Fibroblast of lung (primary cell): ENCODE results near the gene CYP4F22. TPM values are rescaled to one million over a fixed set of nuclear protein-coding genes. Genes with fewer than 3 reads are reported as not detected.

Experiments used
- DNase-seq, 2 donors: peaks; one replicate each; pipeline versions ENCODE4 v3.0.0 to v3.0.0-alpha.2; 2010; ENCODE audit warnings: low read depth in 2 of 2
- H2AFZ ChIP-seq: 2 replicates; pipeline ENCODE4 v1.5.1; 2012; ENCODE audit warnings: low read length, control low read depth, inconsistent platforms
- H3K27ac ChIP-seq: 2 replicates; pipeline ENCODE4 v1.5.1; 2011; ENCODE audit warnings: low read length, control low read depth; ENCODE audit not compliant: insufficient read depth
- H3K27me3 ChIP-seq: 2 replicates; pipeline ENCODE4 v1.5.1; 2011; ENCODE audit warnings: mild to moderate bottlenecking, low read length; ENCODE audit not compliant: control insufficient read depth, insufficient read depth
- H3K36me3 ChIP-seq: 2 replicates; pipeline ENCODE4 v1.5.1; 2011; ENCODE audit warnings: low read length; ENCODE audit not compliant: control insufficient read depth, insufficient read depth
- H3K4me1 ChIP-seq: 2 replicates; pipeline ENCODE4 v1.5.1; 2011; ENCODE audit warnings: low read length; ENCODE audit not compliant: control insufficient read depth, insufficient read depth; ENCODE audit errors: extremely low read depth
- H3K4me2 ChIP-seq: 2 replicates; pipeline ENCODE4 v1.5.1; 2011; ENCODE audit warnings: low read length, control low read depth; ENCODE audit not compliant: insufficient read depth; ENCODE audit errors: extremely low read depth
- H3K4me3 ChIP-seq, 4 experiments: fragments of 200-600 bp in 1 of 4; sonication (generic) in 1 of 4; replicated peaks in 1 of 4; 2 replicates each; pipeline ENCODE4 v1.5.1; 2011 to 2016; ENCODE audit warnings: low read length in 4 of 4, low read depth in 3 of 4, mild to moderate bottlenecking in 3 of 4, control low read depth in 2 of 4, inconsistent platforms in 1 of 4, mixed read lengths in 1 of 4; ENCODE audit not compliant: insufficient read depth in 1 of 4; ENCODE audit errors: control extremely low read depth in 1 of 4
- H3K79me2 ChIP-seq: 2 replicates; pipeline ENCODE4 v1.5.1; 2012; ENCODE audit warnings: mild to moderate bottlenecking, low read length, inconsistent platforms; ENCODE audit not compliant: control insufficient read depth, insufficient read depth
- H3K9ac ChIP-seq: 2 replicates; pipeline ENCODE4 v1.5.1; 2011; ENCODE audit warnings: mild to moderate bottlenecking, low read length, control low read depth; ENCODE audit not compliant: insufficient read depth
- H3K9me3 ChIP-seq: 2 replicates; pipeline ENCODE4 v1.5.1; 2012; ENCODE audit warnings: low read depth, low read length; ENCODE audit not compliant: control insufficient read depth, insufficient read depth
- H4K20me1 ChIP-seq: 2 replicates; pipeline ENCODE4 v1.5.1; 2011; ENCODE audit warnings: low read length; ENCODE audit not compliant: control insufficient read depth, insufficient read depth; ENCODE audit errors: extremely low read depth
- EZH2 ChIP-seq: IDR thresholded peaks from 2 replicates; pipeline ENCODE4 v1.5.1; 2012; ENCODE audit warnings: low read length, control low read depth, mild to moderate bottlenecking; ENCODE audit errors: missing control alignments
- polyA plus RNA-seq, 2 donors: library from polyadenylated mRNA; depleted of rRNA in 1 of 2; stranded (reverse) in 1 of 2; unstranded in 1 of 2; fragments of >200 nt; gene quantifications; 2 replicates each; pipeline ENCODE4 v1.2.1, GENCODE V29; 2011 to 2012; ENCODE audit warnings: missing spikeins in 1 of 2
- total RNA-seq: library from RNA; depleted of rRNA; stranded (reverse); fragments of >200 nt; gene quantifications from 2 replicates; pipeline ENCODE4 v1.2.1, GENCODE V29; 2014
- TF ChIP-seq, protein P1 (sequence below), 2 donors: IDR thresholded peaks in 1 of 2; conservative IDR thresholded peaks in 1 of 2; 1 replicate in 1 of 2; 2 replicates in 1 of 2; pipeline ENCODE4 v1.5.1; 2011 to 2012; ENCODE audit warnings: low read length in 2 of 2, control low read depth in 1 of 2, inconsistent platforms in 1 of 2, low read depth in 1 of 2, mild to moderate bottlenecking in 1 of 2

CYP4F22 gene
- total and polyA plus RNA-seq, 2 donors (not counting 1 experiment from before 2014, with no cell fraction given), result not detected

DNA sequence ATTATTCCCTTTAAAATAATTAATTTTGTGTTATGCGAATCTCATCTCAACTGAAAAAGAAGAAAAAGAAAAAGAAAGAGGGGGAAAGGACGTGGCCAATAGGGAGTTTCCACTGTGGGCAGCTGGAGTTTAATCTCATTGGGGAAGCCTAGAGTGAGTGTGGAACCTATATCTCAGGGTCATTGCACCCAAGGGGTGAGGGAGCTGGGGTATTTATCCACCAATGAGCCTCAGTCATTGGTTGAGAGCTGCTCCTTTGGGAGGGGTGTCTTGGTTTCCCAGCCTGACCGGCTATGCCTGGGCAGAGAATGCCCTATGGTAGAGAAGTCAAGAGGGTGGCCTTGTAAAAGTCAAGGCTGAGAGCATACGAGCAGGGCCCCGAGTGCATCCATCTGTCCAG, 16.5 kb downstream of the CYP4F22 start:
- no peaks in the 10 kb centered on the region for H3K36me3 ChIP-seq
- no peaks in the 10 kb centered on the region for H3K79me2 ChIP-seq
- no peak overlapping the region for H2AFZ ChIP-seq
- no peak overlapping the region for H3K4me3 ChIP-seq
- H3K4me2 ChIP-seq, result no peak overlapping the region
- no peak overlapping the region for H3K9ac ChIP-seq
- no peak overlapping the region for H3K27ac ChIP-seq
- H3K27me3 ChIP-seq, result no peaks in the 10 kb centered on the region
- no peak for DNase-seq
- no peaks in the 10 kb centered on the region for H4K20me1 ChIP-seq
- H3K4me1 ChIP-seq, result no peaks in the 10 kb centered on the region
- H3K9me3 ChIP-seq, result no peaks in the 10 kb centered on the region
- no peak for TF ChIP-seq EZH2
- TF ChIP-seq, protein P1, sequence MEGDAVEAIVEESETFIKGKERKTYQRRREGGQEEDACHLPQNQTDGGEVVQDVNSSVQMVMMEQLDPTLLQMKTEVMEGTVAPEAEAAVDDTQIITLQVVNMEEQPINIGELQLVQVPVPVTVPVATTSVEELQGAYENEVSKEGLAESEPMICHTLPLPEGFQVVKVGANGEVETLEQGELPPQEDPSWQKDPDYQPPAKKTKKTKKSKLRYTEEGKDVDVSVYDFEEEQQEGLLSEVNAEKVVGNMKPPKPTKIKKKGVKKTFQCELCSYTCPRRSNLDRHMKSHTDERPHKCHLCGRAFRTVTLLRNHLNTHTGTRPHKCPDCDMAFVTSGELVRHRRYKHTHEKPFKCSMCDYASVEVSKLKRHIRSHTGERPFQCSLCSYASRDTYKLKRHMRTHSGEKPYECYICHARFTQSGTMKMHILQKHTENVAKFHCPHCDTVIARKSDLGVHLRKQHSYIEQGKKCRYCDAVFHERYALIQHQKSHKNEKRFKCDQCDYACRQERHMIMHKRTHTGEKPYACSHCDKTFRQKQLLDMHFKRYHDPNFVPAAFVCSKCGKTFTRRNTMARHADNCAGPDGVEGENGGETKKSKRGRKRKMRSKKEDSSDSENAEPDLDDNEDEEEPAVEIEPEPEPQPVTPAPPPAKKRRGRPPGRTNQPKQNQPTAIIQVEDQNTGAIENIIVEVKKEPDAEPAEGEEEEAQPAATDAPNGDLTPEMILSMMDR (conservative IDR thresholded peaks at IDR 0.05 in 1 of 2, IDR thresholded peaks at IDR 0.05 in 1 of 2; ENCODE audit: low read depth in 1 of 2, low read length in 2 of 2), result no peak

GRCh38 chr19:15525291-15525690, 17.0 kb downstream of the CYP4F22 start:
- no peaks in the 10 kb centered on the region for H3K9me3 ChIP-seq
- H3K4me2 ChIP-seq, result no peak overlapping the region
- TF ChIP-seq, protein P1 (conservative IDR thresholded peaks at IDR 0.05 in 1 of 2, IDR thresholded peaks at IDR 0.05 in 1 of 2; ENCODE audit: low read depth in 1 of 2, low read length in 2 of 2), result no peak
- TF ChIP-seq EZH2, result no peak
- no peak overlapping the region for H3K27ac ChIP-seq
- no peak overlapping the region for H3K9ac ChIP-seq
- DNase-seq, result no peak
- no peaks in the 10 kb centered on the region for H3K4me1 ChIP-seq
- no peaks in the 10 kb centered on the region for H3K36me3 ChIP-seq
- no peaks in the 10 kb centered on the region for H3K27me3 ChIP-seq
- no peak overlapping the region for H3K4me3 ChIP-seq
- no peaks in the 10 kb centered on the region for H3K79me2 ChIP-seq
- no peak overlapping the region for H2AFZ ChIP-seq
- H4K20me1 ChIP-seq, result no peaks in the 10 kb centered on the region

GRCh38 chr19:15526408-15526807, 18.1 kb downstream of the CYP4F22 start:
- Histone ChIP-seq H3K27ac (no peak overlapping the region), H3K9ac (no peak overlapping the region), H2AFZ (no peak overlapping the region), H3K4me3 (no peak overlapping the region), H3K9me3 (no peaks in the 10 kb centered on the region), H3K79me2 (no peaks in the 10 kb centered on the region), H4K20me1 (no peaks in the 10 kb centered on the region), H3K4me1 (no peaks in the 10 kb centered on the region), H3K27me3 (no peaks in the 10 kb centered on the region), H3K36me3 (no peaks in the 10 kb centered on the region), H3K4me2 (no peak overlapping the region)
- TF ChIP-seq EZH2, result no peak
- no peak for DNase-seq
